H9 (cell line): Measurements from ENCODE around the gene NRXN3. TPM values are rescaled to one million over a fixed set of nuclear protein-coding genes. Genes with fewer than 3 reads are reported as not detected.

Source experiments
- DNase-seq: peaks from one replicate; pipeline ENCODE4 v3.0.0-alpha.2; 2017
- H2AFZ ChIP-seq: one replicate; pipeline ENCODE4 v1.6.1; 2013; ENCODE audit warnings: mild to moderate bottlenecking, low read length, control low read depth, moderate library complexity
- H2AK5ac ChIP-seq: 2 replicates; pipeline ENCODE4 v1.6.1; 2013; ENCODE audit warnings: low read length, control low read depth, mixed read lengths; ENCODE audit not compliant: insufficient read length
- H2BK120ac ChIP-seq: one replicate; pipeline ENCODE4 v1.6.1; 2013; ENCODE audit warnings: low read depth, mild to moderate bottlenecking, low read length, control low read depth, inconsistent platforms; ENCODE audit not compliant: poor library complexity, severe bottlenecking
- H2BK12ac ChIP-seq: 2 replicates; pipeline ENCODE4 v1.6.1; 2013; ENCODE audit warnings: low read length, control low read depth, mixed read lengths, low read depth; ENCODE audit not compliant: insufficient read length
- H2BK15ac ChIP-seq: 2 replicates; pipeline ENCODE4 v1.6.1; 2013; ENCODE audit warnings: low read depth, low read length, control low read depth
- H2BK20ac ChIP-seq: one replicate; pipeline ENCODE4 v1.6.1; 2013; ENCODE audit warnings: low read depth, mild to moderate bottlenecking, low read length, control low read depth, inconsistent platforms; ENCODE audit not compliant: poor library complexity, severe bottlenecking
- H2BK5ac ChIP-seq: 2 replicates; pipeline ENCODE4 v1.6.1; 2013; ENCODE audit warnings: low read length, control low read depth, mixed read lengths; ENCODE audit not compliant: insufficient read length
- H3K14ac ChIP-seq: 2 replicates; pipeline ENCODE4 v1.6.1; 2013; ENCODE audit warnings: low read length, control low read depth; ENCODE audit not compliant: insufficient read depth
- H3K18ac ChIP-seq: 2 replicates; pipeline ENCODE4 v1.6.1; 2013; ENCODE audit warnings: low read depth, mild to moderate bottlenecking, mixed read lengths, low read length, control low read depth; ENCODE audit not compliant: insufficient read length
- H3K23ac ChIP-seq: 2 replicates; pipeline ENCODE4 v1.6.1; 2013; ENCODE audit warnings: low read length, control low read depth, mixed read lengths, low read depth; ENCODE audit not compliant: insufficient read length
- H3K23me2 ChIP-seq: 2 replicates; pipeline ENCODE4 v1.6.1; 2013; ENCODE audit warnings: low read depth, mild to moderate bottlenecking, mixed read lengths, low read length, control low read depth; ENCODE audit not compliant: insufficient read length, poor library complexity, severe bottlenecking
- H3K27ac ChIP-seq: 2 replicates; pipeline ENCODE4 v1.5.1; 2013; ENCODE audit warnings: low read length, control low read depth, mixed read lengths, low read depth; ENCODE audit not compliant: insufficient read length
- H3K27me3 ChIP-seq: 2 replicates; pipeline ENCODE4 v1.6.1; 2013; ENCODE audit warnings: low read length, control low read depth, inconsistent platforms; ENCODE audit not compliant: insufficient read depth
- H3K4ac ChIP-seq: 2 replicates; pipeline ENCODE4 v1.6.1; 2013; ENCODE audit warnings: low read depth, mild to moderate bottlenecking, control low read depth, inconsistent platforms, low read length, moderate library complexity
- H3K4me1 ChIP-seq: 2 replicates; pipeline ENCODE4 v1.6.1; 2013; ENCODE audit warnings: low read length, control low read depth, inconsistent platforms; ENCODE audit not compliant: insufficient read depth
- H3K4me2 ChIP-seq: 2 replicates; pipeline ENCODE4 v1.6.1; 2013; ENCODE audit warnings: low read length, control low read depth, mixed read lengths; ENCODE audit not compliant: insufficient read length, insufficient read depth
- H3K56ac ChIP-seq: 2 replicates; pipeline ENCODE4 v1.6.1; 2013; ENCODE audit warnings: low read depth, mild to moderate bottlenecking, mixed read lengths, low read length, control low read depth; ENCODE audit not compliant: insufficient read length
- H3K79me1 ChIP-seq: 2 replicates; pipeline ENCODE4 v1.6.1; 2013; ENCODE audit warnings: low read depth, mild to moderate bottlenecking, moderate library complexity, low read length, control low read depth, inconsistent platforms; ENCODE audit not compliant: insufficient read depth, poor library complexity, severe bottlenecking
- H3K79me2 ChIP-seq: 2 replicates; pipeline ENCODE4 v1.6.1; 2013; ENCODE audit warnings: low read length, control low read depth, inconsistent platforms; ENCODE audit not compliant: insufficient read depth
- H3K9ac ChIP-seq: 2 replicates; pipeline ENCODE4 v1.6.1; 2013; ENCODE audit warnings: low read length, control low read depth, mixed read lengths; ENCODE audit not compliant: insufficient read length; ENCODE audit errors: extremely low read depth
- H3K9me3 ChIP-seq: one replicate; pipeline ENCODE4 v1.6.1; 2013; ENCODE audit warnings: low read depth, low read length, inconsistent platforms; ENCODE audit not compliant: control insufficient read depth
- H3T11ph ChIP-seq: one replicate; pipeline ENCODE4 v1.6.1; 2013; ENCODE audit warnings: mild to moderate bottlenecking, low read length, control low read depth, inconsistent platforms
- H4K20me1 ChIP-seq: one replicate; pipeline ENCODE4 v1.6.1; 2013; ENCODE audit not compliant: control insufficient read depth, insufficient read length, insufficient read depth
- H4K5ac ChIP-seq: 2 replicates; pipeline ENCODE4 v1.6.1; 2013; ENCODE audit warnings: low read depth, mild to moderate bottlenecking, mixed read lengths, low read length, control low read depth; ENCODE audit not compliant: insufficient read length
- H4K8ac ChIP-seq: replicated peaks from 2 replicates; pipeline ENCODE4 v1.6.1; 2013; ENCODE audit warnings: low read length, control low read depth, mixed read lengths, low read depth; ENCODE audit not compliant: insufficient read length
- H4K91ac ChIP-seq: 2 replicates; pipeline ENCODE4 v1.6.1; 2013; ENCODE audit warnings: low read depth, mild to moderate bottlenecking, moderate library complexity, mixed read lengths, low read length, control low read depth; ENCODE audit not compliant: insufficient read length
- H3K27ac Mint-ChIP-seq, 3 experiments: 2 replicates in 2 of 3; 3 replicates in 1 of 3; pipeline ENCODE4 v1.8.0; 2020 to 2021; ENCODE audit warnings: mixed read lengths in 3 of 3, mild to moderate bottlenecking in 1 of 3, moderate library complexity in 1 of 3
- H3K27me3 Mint-ChIP-seq: 2 replicates; pipeline ENCODE4 v1.8.0; 2021; ENCODE audit warnings: low read depth, mild to moderate bottlenecking, moderate library complexity, mixed read lengths
- H3K36me3 Mint-ChIP-seq, 3 experiments: 2 replicates in 2 of 3; 3 replicates in 1 of 3; pipeline ENCODE4 v1.8.0; 2020 to 2021; ENCODE audit warnings: low read depth in 3 of 3, mixed read lengths in 3 of 3; ENCODE audit not compliant: insufficient read depth in 1 of 3
- H3K4me1 Mint-ChIP-seq, 2 experiments: 2 replicates each; pipeline ENCODE4 v1.8.0; 2020; ENCODE audit warnings: mixed read lengths in 2 of 2
- H3K4me3 Mint-ChIP-seq, 2 experiments: 2 replicates in 1 of 2; 3 replicates in 1 of 2; pipeline ENCODE4 v1.8.0; 2020 to 2021; ENCODE audit warnings: mild to moderate bottlenecking in 2 of 2, mixed read lengths in 2 of 2, moderate library complexity in 1 of 2
- H3K9me3 Mint-ChIP-seq, 2 experiments: 2 replicates in 1 of 2; 3 replicates in 1 of 2; pipeline ENCODE4 v1.8.0; 2020; ENCODE audit warnings: mild to moderate bottlenecking in 2 of 2, mixed read lengths in 2 of 2, moderate library complexity in 1 of 2
- WGBS: extraction: QIAGEN DNeasy Blood & Tissue Kit; methylation state at CpG from one replicate; pipeline ENCODE4 v1.1.7; 2013; ENCODE audit warnings: missing lambda C conversion rate, low lambda C conversion rate, mixed read lengths; ENCODE audit not compliant: insufficient read length; ENCODE audit errors: extremely low coverage; 5-methylcytosine and 5-hydroxymethylcytosine counted together
- total RNA-seq: library from RNA; stranded (reverse); gene quantifications from 2 replicates; pipeline ENCODE4 v1.2.1, GENCODE V29; 2021
- TF ChIP-seq, protein P1 (sequence below): fragments of 200-600 bp; sonication (generic); conservative IDR thresholded peaks from 3 replicates; pipeline ENCODE4 v1.8.0; 2021; ENCODE audit warnings: antibody characterized with exemption, mild to moderate bottlenecking

Gene NRXN3
- total RNA-seq, 1 experiment from 2014 or later, result 1.8 TPM

GRCh38 chr14:79028281-79028680, 858.1 kb downstream of the NRXN3 start:
- TF ChIP-seq, protein P1, sequence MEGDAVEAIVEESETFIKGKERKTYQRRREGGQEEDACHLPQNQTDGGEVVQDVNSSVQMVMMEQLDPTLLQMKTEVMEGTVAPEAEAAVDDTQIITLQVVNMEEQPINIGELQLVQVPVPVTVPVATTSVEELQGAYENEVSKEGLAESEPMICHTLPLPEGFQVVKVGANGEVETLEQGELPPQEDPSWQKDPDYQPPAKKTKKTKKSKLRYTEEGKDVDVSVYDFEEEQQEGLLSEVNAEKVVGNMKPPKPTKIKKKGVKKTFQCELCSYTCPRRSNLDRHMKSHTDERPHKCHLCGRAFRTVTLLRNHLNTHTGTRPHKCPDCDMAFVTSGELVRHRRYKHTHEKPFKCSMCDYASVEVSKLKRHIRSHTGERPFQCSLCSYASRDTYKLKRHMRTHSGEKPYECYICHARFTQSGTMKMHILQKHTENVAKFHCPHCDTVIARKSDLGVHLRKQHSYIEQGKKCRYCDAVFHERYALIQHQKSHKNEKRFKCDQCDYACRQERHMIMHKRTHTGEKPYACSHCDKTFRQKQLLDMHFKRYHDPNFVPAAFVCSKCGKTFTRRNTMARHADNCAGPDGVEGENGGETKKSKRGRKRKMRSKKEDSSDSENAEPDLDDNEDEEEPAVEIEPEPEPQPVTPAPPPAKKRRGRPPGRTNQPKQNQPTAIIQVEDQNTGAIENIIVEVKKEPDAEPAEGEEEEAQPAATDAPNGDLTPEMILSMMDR, result no peak
- no peaks in the 10 kb centered on the region for H3K79me1 ChIP-seq
- peaks cover 1% of the 10 kb centered on the region for H3K27me3 Mint-ChIP-seq
- H3K14ac ChIP-seq, result no peak overlapping the region
- no peak overlapping the region for H2BK120ac ChIP-seq
- no peak overlapping the region for H4K5ac ChIP-seq
- no peak overlapping the region for H3K23ac ChIP-seq
- H3K9ac ChIP-seq, result no peak overlapping the region
- H3K4me1 Mint-ChIP-seq, result peaks cover 0 to 3% of the 10 kb centered on the region in 2 experiments; a peak in 1 of 4 replicates
- no peak overlapping the region for H3K4ac ChIP-seq
- no peak overlapping the region for H3K4me2 ChIP-seq
- no peaks in the 10 kb centered on the region for H3K27me3 ChIP-seq
- H2AK5ac ChIP-seq, result no peak overlapping the region
- no peak overlapping the region for H2BK5ac ChIP-seq
- no peak for DNase-seq
- no peak overlapping the region for H3K27ac Mint-ChIP-seq
- H4K91ac ChIP-seq, result no peak overlapping the region
- no peaks in the 10 kb centered on the region for H3K23me2 ChIP-seq
- no peaks in the 10 kb centered on the region for H3K4me1 ChIP-seq
- 0 out of 5 replicates have a peak, but pooled peaks cover 0 to 2% of the 10 kb centered on the region in 2 experiments for H3K9me3 Mint-ChIP-seq
- no peak overlapping the region for H2AFZ ChIP-seq
- H3K36me3 Mint-ChIP-seq, result no peaks in the 10 kb centered on the region
- H4K20me1 ChIP-seq, result no peaks in the 10 kb centered on the region
- no peak overlapping the region for H3K4me3 Mint-ChIP-seq
- H3T11ph ChIP-seq, result no peak overlapping the region
- no peak overlapping the region for H4K8ac ChIP-seq
- no peaks in the 10 kb centered on the region for H3K9me3 ChIP-seq
- no peak overlapping the region for H2BK12ac ChIP-seq
- H3K79me2 ChIP-seq, result no peaks in the 10 kb centered on the region
- H2BK15ac ChIP-seq, result no peak overlapping the region
- H3K56ac ChIP-seq, result no peak overlapping the region
- H2BK20ac ChIP-seq, result no peak overlapping the region
- no CpG with 5 or more reads among the region's 3 CpGs for WGBS
- H3K18ac ChIP-seq, result no peak overlapping the region
- H3K27ac ChIP-seq, result no peak overlapping the region
